Large intestine (tissue), 3 donors: ENCODE results near the gene FUT7. TPM values are rescaled to one million over a fixed set of nuclear protein-coding genes. Genes with fewer than 3 reads are reported as not detected.
A peak's percentile ranks its signal among the peaks of the same experiment; 100 is the strongest.

Experiments used
- DNase-seq, 2 donors: peaks; one replicate each; pipeline versions ENCODE4 v3.0.0 to v3.0.0-alpha.2; 2013
- H3K27ac ChIP-seq: one replicate; pipeline ENCODE4 v1.5.1; 2013; ENCODE audit warnings: low read length
- H3K27me3 ChIP-seq: 2 replicates; pipeline ENCODE4 v1.6.1; 2013; ENCODE audit warnings: low read length; ENCODE audit not compliant: control insufficient read depth, insufficient read depth
- H3K36me3 ChIP-seq: 2 replicates; pipeline ENCODE4 v1.6.1; 2013; ENCODE audit warnings: low read length; ENCODE audit not compliant: control insufficient read depth, insufficient read depth
- H3K4me1 ChIP-seq: one replicate; pipeline ENCODE4 v1.6.1; 2013; ENCODE audit warnings: low read length; ENCODE audit not compliant: control insufficient read depth, insufficient read depth
- H3K4me3 ChIP-seq: one replicate; pipeline ENCODE4 v1.5.1; 2013; ENCODE audit warnings: low read length
- H3K9me3 ChIP-seq: one replicate; pipeline ENCODE4 v1.6.1; 2013; ENCODE audit warnings: mild to moderate bottlenecking, low read depth, low read length, moderate library complexity; ENCODE audit not compliant: control insufficient read depth
- WGBS: methylation state at CpG from one replicate; pipeline ENCODE4 v1.1.5; 2013; ENCODE audit warnings: low lambda C conversion rate; ENCODE audit not compliant: insufficient coverage; 5-methylcytosine and 5-hydroxymethylcytosine counted together
- polyA plus RNA-seq: library from polyadenylated mRNA; unstranded; fragments of 120-200 nt; gene quantifications from one replicate; pipeline ENCODE4 v1.2.1, GENCODE V29; 2013

The FUT7 gene
- polyA plus RNA-seq, 1 donor: 0.69 TPM

GRCh38 chr9:137074657-137075274 lies 42.9 kb upstream of the FUT7 start:
- Histone ChIP-seq H3K9me3 (peaks cover 6% of the 10 kb centered on the region), H3K36me3 (peaks cover 7% of the 10 kb centered on the region), H3K27me3 (peaks cover 23% of the 10 kb centered on the region), H3K27ac (no peak overlapping the region), H3K4me1 (peaks cover 43% of the 10 kb centered on the region), H3K4me3 (no peak overlapping the region)
- no CpG with 5 or more reads among the region's 12 CpGs for WGBS
- DNase-seq: no peak

GRCh38 chr9:137073992-137074399 lies 42.1 kb upstream of the FUT7 start:
- Histone ChIP-seq H3K4me1 (peaks cover 44% of the 10 kb centered on the region), H3K4me3 (no peak overlapping the region), H3K9me3 (peaks cover 6% of the 10 kb centered on the region), H3K27ac (no peak overlapping the region), H3K36me3 (no peaks in the 10 kb centered on the region), H3K27me3 (peaks cover 20% of the 10 kb centered on the region)
- peak; percentile 86 to 92 for DNase-seq
- WGBS: no CpG with 5 or more reads among the region's 8 CpGs

GRCh38 chr9:137071282-137071681 lies 39.4 kb upstream of the FUT7 start:
- no peak for DNase-seq
- Histone ChIP-seq H3K9me3 (peaks cover 3% of the 10 kb centered on the region), H3K36me3 (no peaks in the 10 kb centered on the region), H3K4me1 (peaks cover 43% of the 10 kb centered on the region), H3K27ac (no peak overlapping the region), H3K4me3 (no peak overlapping the region), H3K27me3 (peaks cover 4% of the 10 kb centered on the region)
- no CpG with 5 or more reads among the region's 2 CpGs for WGBS

- H3K9me3 ChIP-seq: peaks cover 3% of the 10 kb centered on the region
- H3K27ac ChIP-seq: peak overlapping the region; percentile 60
- H3K27me3 ChIP-seq: peaks cover 4% of the 10 kb centered on the region
- no peaks in the 10 kb centered on the region for H3K36me3 ChIP-seq
- WGBS: no CpG with 5 or more reads among the region's 6 CpGs
- DNase-seq: no peak
- peak overlapping the region; percentile 32 for H3K4me3 ChIP-seq
- H3K4me1 ChIP-seq: peaks cover 43% of the 10 kb centered on the region
Measured at GRCh38 chr9:137070906-137071275, 39.0 kb upstream of the FUT7 start.

- WGBS: no CpG with 5 or more reads among the region's 74 CpGs
- H3K4me1 ChIP-seq: peaks cover 43% of the 10 kb centered on the region
- peak within 1 kb of the TSS; percentile 46 for H3K4me3 ChIP-seq
- DNase-seq: peak; percentile 87 to 94
- H3K9me3 ChIP-seq: peaks cover 3% of the 10 kb centered on the region
- H3K27me3 ChIP-seq: peaks cover 4% of the 10 kb centered on the region
- peaks cover 2% of the 10 kb centered on the region for H3K36me3 ChIP-seq
- H3K27ac ChIP-seq: peak within 1 kb of the TSS; percentile 60
Measured at GRCh38 chr9:137070201-137070905, 38.5 kb upstream of the FUT7 start, which contains the start of gene SAPCD2. Gene SAPCD2 (minus strand): TSS chr9:137070557. CDS start chr9:137070460, 97 bp downstream.

GRCh38 chr9:137069508-137070091 lies 37.7 kb upstream of the FUT7 start:
- peaks cover 4% of the 10 kb centered on the region for H3K27me3 ChIP-seq
- peak overlapping the region; percentile 46 for H3K4me3 ChIP-seq
- WGBS: no CpG with 5 or more reads among the region's 52 CpGs
- peaks cover 41% of the 10 kb centered on the region for H3K4me1 ChIP-seq
- H3K27ac ChIP-seq: no peak overlapping the region
- H3K9me3 ChIP-seq: peaks cover 3% of the 10 kb centered on the region
- peaks cover 2% of the 10 kb centered on the region for H3K36me3 ChIP-seq
- peak in 1 of 2 donors; percentile 35 for DNase-seq

- DNase-seq: no peak
- WGBS: no CpG with 5 or more reads among the region's 17 CpGs
- H3K36me3 ChIP-seq: peaks cover 2% of the 10 kb centered on the region
- peaks cover 3% of the 10 kb centered on the region for H3K9me3 ChIP-seq
- H3K27me3 ChIP-seq: peaks cover 4% of the 10 kb centered on the region
- peaks cover 35% of the 10 kb centered on the region for H3K4me1 ChIP-seq
- no peak overlapping the region for H3K27ac ChIP-seq
- peak overlapping the region; percentile 46 for H3K4me3 ChIP-seq
Measured at GRCh38 chr9:137068539-137069507, 36.9 kb upstream of the FUT7 start.

- H3K4me1 ChIP-seq: peaks cover 29% of the 10 kb centered on the region
- peaks cover 2% of the 10 kb centered on the region for H3K36me3 ChIP-seq
- peak; percentile 79 to 82 for DNase-seq
- no peak overlapping the region for H3K4me3 ChIP-seq
- peaks cover 4% of the 10 kb centered on the region for H3K27me3 ChIP-seq
- no CpG with 5 or more reads among the region's 12 CpGs for WGBS
- peak overlapping the region; percentile 40 for H3K27ac ChIP-seq
- H3K9me3 ChIP-seq: peaks cover 3% of the 10 kb centered on the region
Measured at GRCh38 chr9:137067860-137068538, 36.1 kb upstream of the FUT7 start.

- peaks cover 2% of the 10 kb centered on the region for H3K36me3 ChIP-seq
- no peak overlapping the region for H3K4me3 ChIP-seq
- peaks cover 3% of the 10 kb centered on the region for H3K9me3 ChIP-seq
- no peak overlapping the region for H3K27ac ChIP-seq
- WGBS: no CpG with 5 or more reads among the region's 26 CpGs
- peaks cover 4% of the 10 kb centered on the region for H3K27me3 ChIP-seq
- DNase-seq: no peak
- H3K4me1 ChIP-seq: peaks cover 28% of the 10 kb centered on the region
Measured at GRCh38 chr9:137066096-137066861, 34.4 kb upstream of the FUT7 start.
